MM.1S (cell line): Measurements from ENCODE around the gene SLC35F5.

ENCODE experiments used
- EZH2 ChIP-seq: fragments of 300-600 bp; sonication (generic); optimal IDR thresholded peaks from 2 replicates; pipeline ENCODE3; 2017; ENCODE audit warnings: low read depth, mild to moderate bottlenecking, antibody characterized with exemption, low read length, mixed read lengths
- TF ChIP-seq, protein P1 (sequence below): fragments of 300-600 bp; sonication (generic); IDR thresholded peaks from 2 replicates; pipeline ENCODE4 v1.5.1; 2016; ENCODE audit warnings: antibody characterized with exemption, low read length, mixed read lengths

DNA sequence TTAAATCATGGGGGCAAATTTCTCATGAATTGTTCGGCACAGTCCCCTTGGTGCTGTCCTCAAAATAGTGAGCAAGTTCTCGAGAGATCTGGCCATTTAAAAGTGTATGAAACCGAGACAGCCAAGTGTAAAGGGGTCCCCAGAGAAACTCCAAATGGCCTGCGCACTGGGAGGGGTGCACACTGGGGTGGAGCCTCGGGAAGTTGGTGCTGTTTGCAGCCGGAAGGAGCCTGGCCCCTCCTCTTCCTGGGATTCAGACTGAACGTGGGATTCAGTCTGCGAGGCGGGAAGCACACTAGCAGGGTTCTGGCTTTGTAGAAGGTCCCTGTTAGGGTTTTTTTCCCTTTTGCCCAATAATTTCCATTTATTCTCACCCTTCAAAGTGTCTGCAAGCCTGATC, 80.6 kb downstream of the SLC35F5 start:
- TF ChIP-seq, protein P1, sequence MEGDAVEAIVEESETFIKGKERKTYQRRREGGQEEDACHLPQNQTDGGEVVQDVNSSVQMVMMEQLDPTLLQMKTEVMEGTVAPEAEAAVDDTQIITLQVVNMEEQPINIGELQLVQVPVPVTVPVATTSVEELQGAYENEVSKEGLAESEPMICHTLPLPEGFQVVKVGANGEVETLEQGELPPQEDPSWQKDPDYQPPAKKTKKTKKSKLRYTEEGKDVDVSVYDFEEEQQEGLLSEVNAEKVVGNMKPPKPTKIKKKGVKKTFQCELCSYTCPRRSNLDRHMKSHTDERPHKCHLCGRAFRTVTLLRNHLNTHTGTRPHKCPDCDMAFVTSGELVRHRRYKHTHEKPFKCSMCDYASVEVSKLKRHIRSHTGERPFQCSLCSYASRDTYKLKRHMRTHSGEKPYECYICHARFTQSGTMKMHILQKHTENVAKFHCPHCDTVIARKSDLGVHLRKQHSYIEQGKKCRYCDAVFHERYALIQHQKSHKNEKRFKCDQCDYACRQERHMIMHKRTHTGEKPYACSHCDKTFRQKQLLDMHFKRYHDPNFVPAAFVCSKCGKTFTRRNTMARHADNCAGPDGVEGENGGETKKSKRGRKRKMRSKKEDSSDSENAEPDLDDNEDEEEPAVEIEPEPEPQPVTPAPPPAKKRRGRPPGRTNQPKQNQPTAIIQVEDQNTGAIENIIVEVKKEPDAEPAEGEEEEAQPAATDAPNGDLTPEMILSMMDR = no peak
- no peak for TF ChIP-seq EZH2
